KBM-7 (cell line): ENCODE measurements around the gene RHOD.

Source experiments
- DNase-seq: peaks from one replicate; pipeline ENCODE4 v3.0.0-alpha.2; 2015
- in situ Hi-C: fragments of 300-500 bp; cut with MboI; formaldehyde crosslinking; loops from 2 replicates; pipeline ENCODE4 v1.14.3; 2020; ENCODE audit warnings: low sequenced_read_pairs, low pct_unique_long_range_greater_than_20kb, mixed read lengths

The RHOD gene

DNA sequence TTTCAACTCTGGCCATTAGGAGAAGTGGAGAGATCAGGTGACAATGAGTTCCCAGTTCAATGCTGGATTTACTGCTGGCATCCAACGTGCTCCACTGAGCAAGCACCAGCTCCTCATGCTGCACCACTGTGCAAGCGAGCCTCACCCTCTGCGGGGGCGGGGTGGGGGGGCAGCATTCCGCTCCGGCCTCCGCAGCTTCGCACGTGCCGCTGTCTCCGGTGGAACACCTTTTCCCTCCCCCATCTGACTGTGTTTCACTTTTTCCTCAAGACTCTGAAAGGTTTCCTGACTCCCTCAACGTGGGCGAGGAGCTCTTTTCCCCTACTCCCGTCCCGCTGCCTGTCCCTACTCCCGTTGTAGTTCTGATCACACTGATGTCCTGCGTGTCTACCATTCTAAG lies 835 bp upstream of the RHOD start:
- in situ Hi-C loops, result no loop called here
- no peak for DNase-seq

DNA sequence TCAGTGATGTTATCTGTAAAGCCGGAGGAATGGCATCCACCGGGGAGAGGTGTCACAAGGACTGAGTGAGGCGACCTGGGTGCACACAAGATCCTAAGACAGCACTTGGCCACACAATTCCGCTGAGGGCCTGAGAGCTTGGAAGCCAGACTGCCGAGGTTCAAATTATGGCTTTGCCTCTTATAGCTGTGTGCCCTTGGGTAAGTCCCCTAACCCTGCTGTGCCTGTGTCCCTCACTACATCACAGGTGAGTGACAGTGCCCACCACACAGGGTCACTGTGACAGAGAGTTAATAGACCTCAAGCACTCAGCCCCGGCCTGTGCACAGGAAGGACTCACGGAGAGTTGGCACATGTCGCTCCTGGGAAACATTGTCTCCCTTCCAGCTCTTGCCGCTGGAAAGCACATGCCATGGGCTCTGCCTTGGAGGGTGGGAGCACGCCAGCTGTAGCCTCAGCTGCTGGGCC lies 592 bp downstream of the RHOD start:
- in situ Hi-C loops, result no loop called here
- DNase-seq, result no peak

DNA sequence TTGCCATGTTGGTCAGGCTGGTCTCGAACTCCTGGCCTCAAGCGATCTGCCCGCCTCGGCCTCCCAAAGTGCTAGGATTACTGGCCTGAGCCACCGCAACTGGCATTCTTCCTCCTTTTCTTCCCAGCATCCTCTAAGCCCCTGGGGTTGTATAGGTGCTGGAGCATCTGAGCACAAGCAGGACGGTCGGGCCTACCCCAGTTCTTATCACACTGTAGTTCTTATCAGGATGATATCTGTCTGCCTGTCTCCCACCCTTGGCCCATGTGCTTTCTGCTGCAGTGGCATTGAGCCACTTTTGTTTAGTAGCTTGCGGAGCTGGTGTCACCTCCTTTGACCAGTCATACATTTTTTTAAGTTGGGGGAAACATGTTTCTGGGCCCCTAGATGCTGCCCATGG lies 1.9 kb downstream of the RHOD start:
- no peak for DNase-seq
- in situ Hi-C loops, result no loop called here

GRCh38 chr11:67059671-67060070 lies 3.0 kb downstream of the RHOD start:
- in situ Hi-C loops, result no loop called here
- DNase-seq, result no peak

DNA sequence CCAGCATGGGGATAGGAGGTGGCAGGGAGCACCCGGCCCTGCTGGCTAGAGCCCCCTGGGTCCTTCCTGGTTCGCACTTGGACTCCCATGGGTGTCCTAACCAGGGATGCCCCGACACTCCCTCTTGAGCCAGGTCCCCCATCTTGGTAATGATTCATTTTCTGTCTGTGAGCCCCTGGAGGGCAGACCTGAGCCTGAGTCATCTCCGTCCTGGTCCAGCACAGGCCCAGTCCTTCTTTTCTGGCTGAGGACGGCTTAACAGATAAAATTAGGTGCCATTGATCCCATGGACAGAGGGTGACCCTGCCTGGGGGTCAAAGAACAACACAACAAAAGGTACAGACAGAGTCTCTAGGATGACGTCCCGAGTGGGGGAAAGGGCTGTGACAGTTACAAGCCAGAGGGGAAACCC lies 3.5 kb downstream of the RHOD start:
- in situ Hi-C loops, result no loop called here
- DNase-seq, result no peak

- no peak for DNase-seq
- in situ Hi-C loops, result no loop called here
These were observed 6.1 kb downstream of the RHOD start for GRCh38 chr11:67062526-67063373.

DNA sequence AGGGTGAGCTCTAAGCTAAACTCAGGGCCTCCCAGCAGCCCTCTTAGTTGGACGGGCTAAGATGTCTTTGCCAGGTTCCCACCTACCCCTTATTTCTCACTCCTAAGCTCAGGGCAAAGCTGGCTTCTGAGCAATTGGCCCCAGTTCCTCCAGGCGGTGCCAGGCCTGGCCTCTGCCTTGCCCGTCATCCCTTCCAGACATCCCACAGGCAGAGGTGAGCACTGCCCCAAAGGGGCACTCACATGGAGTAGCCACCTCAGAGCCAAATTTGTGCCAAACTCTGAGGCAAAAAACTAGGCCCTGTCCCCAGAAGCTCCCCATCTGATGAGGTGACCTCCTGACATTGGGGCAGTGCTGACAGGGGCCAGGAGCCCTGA lies 9.7 kb downstream of the RHOD start:
- in situ Hi-C loops, result no loop called here
- DNase-seq, result no peak

- peak; percentile 70 for DNase-seq
- in situ Hi-C loops, result no loop called here
These were observed 15.0 kb downstream of the RHOD start for GRCh38 chr11:67071420-67072284.

DNA sequence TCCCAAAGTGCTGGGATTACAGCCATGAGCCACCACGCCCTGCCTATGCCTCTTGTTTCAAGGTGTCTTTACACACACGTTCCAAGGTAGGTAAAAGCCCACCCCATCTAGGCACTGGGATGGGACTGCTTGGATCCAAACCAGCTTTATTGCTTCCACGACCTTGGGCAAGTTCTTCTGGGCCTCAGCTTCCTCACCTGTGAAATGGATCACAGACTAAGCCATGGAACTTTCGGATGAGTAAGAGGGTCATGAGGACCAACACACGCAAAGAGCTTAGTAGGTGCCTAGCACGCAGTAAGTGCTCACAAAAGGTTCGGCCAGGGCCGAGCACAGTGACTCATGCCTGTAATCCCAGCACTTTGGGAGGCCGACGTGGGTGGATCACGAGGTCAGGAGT lies 15.6 kb downstream of the RHOD start:
- DNase-seq, result no peak
- in situ Hi-C loops, result no loop called here

DNA sequence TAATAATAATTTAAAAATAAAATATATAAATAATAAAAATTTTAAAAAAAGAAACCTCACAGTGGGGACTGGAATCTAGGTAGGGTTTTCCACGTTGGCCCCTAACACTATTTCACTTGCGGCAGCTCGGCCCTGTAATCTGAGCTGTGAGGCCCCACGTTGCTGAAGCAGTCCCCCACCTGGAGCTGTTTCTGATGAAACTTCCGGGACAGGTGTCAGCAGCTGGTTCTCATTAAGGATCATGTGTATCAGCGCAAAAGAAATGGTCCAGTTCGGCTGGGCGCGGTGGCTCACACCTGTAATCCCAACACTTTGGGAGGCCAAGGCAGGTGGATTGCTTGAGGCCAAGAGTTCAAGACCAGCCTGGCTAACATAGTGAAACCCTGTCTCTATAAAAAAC lies 17.3 kb downstream of the RHOD start:
- in situ Hi-C loops, result no loop called here
- DNase-seq, result no peak

DNA sequence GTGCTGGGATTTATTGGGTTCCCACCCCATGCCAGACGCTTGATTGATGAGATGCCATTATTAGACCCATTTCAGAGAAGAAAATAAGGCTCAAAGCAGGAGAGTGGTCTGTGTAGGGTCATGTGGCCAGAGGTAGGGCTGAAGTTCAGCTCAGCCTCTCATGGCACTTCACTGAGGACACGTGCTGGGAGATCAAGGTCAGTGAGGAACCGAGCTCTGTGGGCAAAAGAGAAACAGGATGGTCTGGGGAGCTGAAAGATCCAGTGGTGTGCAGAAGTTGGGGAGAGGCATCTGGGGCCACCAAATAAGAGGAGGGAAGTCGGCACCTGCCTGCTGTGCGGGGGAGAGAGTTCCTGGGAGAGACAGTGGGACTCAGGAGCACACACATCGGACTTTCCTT lies 19.6 kb downstream of the RHOD start:
- in situ Hi-C loops, result no loop called here
- DNase-seq, result no peak

DNA sequence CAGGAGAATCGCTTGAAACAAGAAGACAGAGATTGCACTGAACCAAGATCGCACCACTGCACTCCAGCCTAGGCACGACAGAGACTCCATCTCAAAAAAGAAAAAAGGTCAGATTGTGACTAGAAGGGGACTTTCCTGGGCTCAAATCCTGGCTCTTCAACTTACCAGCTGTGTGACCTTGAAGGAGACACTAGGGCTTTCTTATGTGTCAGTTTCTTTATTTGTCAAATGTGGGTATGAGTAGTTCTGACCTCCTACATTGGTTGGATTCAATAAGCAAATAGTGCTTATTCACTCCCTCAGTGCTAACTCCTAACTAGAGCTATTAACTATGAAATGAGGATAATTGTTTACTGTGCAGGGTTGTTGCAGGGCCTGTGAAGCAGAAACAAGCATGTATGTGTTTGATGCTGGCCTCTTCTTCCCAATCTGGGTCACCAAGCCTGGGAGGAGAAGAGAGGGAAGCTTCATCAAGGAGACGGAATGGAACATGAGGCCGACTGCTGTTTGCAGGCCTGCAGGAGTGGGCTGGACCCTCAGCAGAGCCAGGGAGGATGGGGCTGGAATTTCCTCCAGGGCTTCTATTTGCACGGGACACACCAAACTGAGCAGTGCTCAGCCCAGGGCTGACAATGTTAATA lies 22.5 kb downstream of the RHOD start:
- no peak for DNase-seq
- in situ Hi-C loops, result no loop called here

DNA sequence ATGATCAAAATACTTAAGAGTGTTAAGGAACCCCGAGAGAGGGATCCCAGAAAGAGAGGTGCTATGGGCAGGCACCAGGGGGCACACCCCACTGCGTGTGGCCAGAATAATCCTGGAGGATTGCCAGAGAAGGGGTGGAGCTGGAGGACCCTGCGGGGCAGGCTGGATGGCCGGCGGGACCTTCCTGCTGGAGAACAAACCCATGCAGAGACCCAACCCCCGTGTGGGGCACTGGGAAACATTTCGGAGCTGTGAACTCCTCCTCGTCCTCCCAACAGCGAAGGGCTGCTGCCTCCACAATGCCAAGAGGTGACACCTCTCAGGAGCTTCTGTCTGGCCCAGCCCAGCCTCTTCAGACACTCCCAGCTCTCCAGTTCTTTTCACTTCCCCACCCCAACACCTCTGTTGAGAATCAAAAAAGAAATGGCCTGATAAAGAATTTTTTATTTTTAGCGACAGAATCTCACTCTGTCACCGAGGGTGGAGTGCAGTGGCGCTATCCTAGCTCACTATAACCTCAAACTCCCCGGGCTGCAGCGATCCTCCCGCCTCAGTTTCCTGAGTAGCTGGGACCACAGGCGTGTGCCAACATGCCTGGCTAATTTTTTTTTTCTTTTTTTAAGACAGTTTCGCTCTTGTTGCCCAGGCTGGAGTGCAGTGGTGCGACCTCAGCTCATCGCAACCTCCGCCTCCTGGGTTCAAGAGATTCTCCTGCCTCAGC lies 25.6 kb downstream of the RHOD start:
- in situ Hi-C loops, result no loop called here
- DNase-seq, result peak; percentile 56

- no peak for DNase-seq
- in situ Hi-C loops, result no loop called here
These were observed 27.2 kb downstream of the RHOD start for GRCh38 chr11:67083786-67084366.

DNA sequence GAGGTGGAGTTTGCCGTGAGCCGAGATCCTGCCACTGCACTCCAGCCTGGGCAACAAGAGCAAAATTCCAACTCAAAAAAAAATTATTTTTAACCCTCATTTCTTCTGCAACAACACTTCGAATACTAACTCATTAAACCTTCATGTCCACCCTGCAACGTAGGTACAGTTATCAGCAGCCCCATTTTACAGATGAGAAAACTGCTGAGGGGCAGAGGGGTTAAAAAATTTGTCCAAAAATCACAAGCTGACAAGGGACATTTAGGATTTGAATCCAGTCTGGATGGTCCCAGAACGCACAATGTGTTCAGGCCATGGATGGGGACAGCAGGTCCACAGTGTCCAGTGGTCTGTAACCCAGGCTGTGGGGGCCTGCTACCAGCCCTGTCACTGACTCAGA lies 29.0 kb downstream of the RHOD start:
- in situ Hi-C loops, result no loop called here
- no peak for DNase-seq

- no peak for DNase-seq
- in situ Hi-C loops, result no loop called here
These were observed 34.1 kb downstream of the RHOD start for GRCh38 chr11:67090717-67091116.

DNA sequence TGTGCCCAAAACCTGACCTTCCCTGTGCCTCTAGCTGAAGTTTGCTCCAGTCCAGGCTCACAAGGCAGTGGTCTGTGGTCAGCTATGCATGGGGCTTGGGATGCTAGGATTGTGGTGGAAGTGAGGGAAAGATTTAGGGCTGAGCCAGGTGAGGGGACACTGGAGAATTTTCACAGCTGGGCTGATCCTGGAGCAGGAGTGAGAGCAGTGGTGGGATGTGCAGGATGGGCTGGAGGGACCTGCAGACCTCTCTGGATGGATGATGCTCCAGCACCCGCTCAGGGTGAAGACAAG lies 38.5 kb downstream of the RHOD start:
- in situ Hi-C loops, result no loop called here
- no peak for DNase-seq

GRCh38 chr11:67098799-67099429 lies 42.3 kb downstream of the RHOD start:
- in situ Hi-C loops, result no loop called here
- no peak for DNase-seq

GRCh38 chr11:67099831-67100324 lies 43.2 kb downstream of the RHOD start:
- in situ Hi-C loops, result no loop called here
- DNase-seq, result peak; percentile 23
